ENCODE results near the gene POU2F2. TPM values are rescaled to one million over a fixed set of nuclear protein-coding genes. Genes with fewer than 3 reads are reported as not detected.

The POU2F2 gene
- total RNA-seq, 1 donor from 2014 or later, result 5.6 TPM

- no peak for DNase-seq (ENCODE audit: low spot score)
- no peak for ATAC-seq
- intact Hi-C loops (cut with DNase I), result no loop called here
Measured at GRCh38 chr19:42158926-42159325, 26.7 kb upstream of the POU2F2 start.

GRCh38 chr19:42156571-42156970, 24.3 kb upstream of the POU2F2 start:
- intact Hi-C loops (cut with DNase I), result no loop called here
- DNase-seq (ENCODE audit: low spot score) (no peak), ATAC-seq (no peak)

- ATAC-seq, result no peak
- intact Hi-C loops (cut with DNase I), result no loop called here
Measured at GRCh38 chr19:42155796-42156195, 23.6 kb upstream of the POU2F2 start.

GRCh38 chr19:42154471-42155323, 22.5 kb upstream of the POU2F2 start:
- ATAC-seq, result no peak
- intact Hi-C loops (cut with DNase I), result no loop called here

More at GRCh38 chr19:42155796-42156195, 23.6 kb upstream of the POU2F2 start:
- DNase-seq (ENCODE audit: low spot score), result no peak

GRCh38 chr19:42153672-42154433, 21.6 kb upstream of the POU2F2 start:
- no peak for ATAC-seq
- DNase-seq (ENCODE audit: low spot score), result no peak
- intact Hi-C loops (cut with DNase I), result no loop called here

More at GRCh38 chr19:42154471-42155323, 22.5 kb upstream of the POU2F2 start:
- DNase-seq (ENCODE audit: low spot score), result no peak

GRCh38 chr19:42152910-42153671, 20.8 kb upstream of the POU2F2 start:
- ATAC-seq, result no peak
- intact Hi-C loops (cut with DNase I), result no loop called here
- DNase-seq (ENCODE audit: low spot score), result no peak

- no peak for DNase-seq (ENCODE audit: low spot score)
- intact Hi-C loops (cut with DNase I), result no loop called here
- no peak for ATAC-seq
Measured at GRCh38 chr19:42151782-42152684, 19.8 kb upstream of the POU2F2 start.

GRCh38 chr19:42150911-42151361, 18.7 kb upstream of the POU2F2 start:
- DNase-seq (ENCODE audit: low spot score), result no peak
- intact Hi-C loops (cut with DNase I), result no loop called here
- no peak for ATAC-seq

GRCh38 chr19:42150364-42150763, 18.1 kb upstream of the POU2F2 start:
- intact Hi-C loops (cut with DNase I), result no loop called here
- DNase-seq (ENCODE audit: low spot score), result no peak

GRCh38 chr19:42149447-42150202, 17.4 kb upstream of the POU2F2 start:
- DNase-seq (ENCODE audit: low spot score) (no peak), ATAC-seq (no peak)
- intact Hi-C loops (cut with DNase I), result no loop called here

More at GRCh38 chr19:42150364-42150763, 18.1 kb upstream of the POU2F2 start:
- no peak for ATAC-seq

- intact Hi-C loops (cut with DNase I), result no loop called here
- ATAC-seq (no peak), DNase-seq (ENCODE audit: low spot score) (no peak)
Measured at GRCh38 chr19:42148266-42148665, 16.0 kb upstream of the POU2F2 start.

GRCh38 chr19:42143341-42144234, 11.3 kb upstream of the POU2F2 start:
- intact Hi-C loops (cut with DNase I), result no loop called here
- DNase-seq (ENCODE audit: low spot score), result no peak
- no peak for ATAC-seq

GRCh38 chr19:42140125-42140754, 8.0 kb upstream of the POU2F2 start:
- intact Hi-C loops (cut with DNase I), result no loop called here
- ATAC-seq (peak; percentile 82), DNase-seq (ENCODE audit: low spot score) (peak; percentile 72)

- ATAC-seq (no peak), DNase-seq (ENCODE audit: low spot score) (no peak)
- intact Hi-C loops (cut with DNase I), result loop anchor here (10.0 kb wide), 1 partner anchor 190 kb away; the partner anchor contains the start of gene MEGF8
Measured at GRCh38 chr19:42134535-42135070, 2.4 kb upstream of the POU2F2 start.

GRCh38 chr19:42132851-42133528, 744 bp upstream of the POU2F2 start:
- intact Hi-C loops (cut with DNase I), result loop anchor here (10.0 kb wide), 1 partner anchor 192 kb away; the partner anchor contains the start of gene MEGF8
- DNase-seq (ENCODE audit: low spot score) (peak; percentile 85), ATAC-seq (peak; percentile 78)

All from sciatic nerve (tissue), 2 donors.